ENCODE results near the gene CLIC3. TPM values are rescaled to one million over a fixed set of nuclear protein-coding genes. Genes with fewer than 3 reads are reported as not detected.
A peak's percentile ranks its signal among the peaks of the same experiment; 100 is the strongest.

The CLIC3 gene
- total and polyA plus RNA-seq, 2 donors (not counting 1 experiment from before 2014, with no cell fraction given): 1.1 to 1.9 TPM

GRCh38 chr9:136962701-136963248 is 33.6 kb downstream of the CLIC3 start:
- ATAC-seq (ENCODE audit: low read depth) (no peak), DNase-seq (no peak)
- H3K27ac ChIP-seq (ENCODE audit: low read length in 2 of 2): no peak overlapping the region
- Mint-ChIP-seq H3K9me3 (ENCODE audit: insufficient read depth) (no peaks in the 10 kb centered on the region), H3K27ac (peak overlapping the region; percentile 61), H3K4me3 (no peak overlapping the region), H3K4me1 (peaks cover 11% of the 10 kb centered on the region), H3K27me3 (peaks cover 5% of the 10 kb centered on the region)
- H3K4me3 ChIP-seq (ENCODE audit: control extremely low read depth in 1 of 5, extremely low read depth in 1 of 5, insufficient read depth in 1 of 5, low read depth in 2 of 5, low read length in 4 of 5): no peak overlapping the region
- WGBS (ENCODE audit: insufficient coverage): 82% methylated on average over 7 of the region's 11 CpGs
- no peaks in the 10 kb centered on the region for H4K20me1 ChIP-seq (ENCODE audit: control insufficient read depth, insufficient read depth, low read length, poor library complexity, severe bottlenecking)
- no peaks in the 10 kb centered on the region for H3K79me2 ChIP-seq (ENCODE audit: control insufficient read depth, insufficient read depth, low read length)
- TF ChIP-seq EZH2 (IDR thresholded peaks at IDR 0.05; ENCODE audit: borderline replicate concordance, insufficient read depth, low read depth, low read length, poor library complexity, severe bottlenecking): no peak
- TF ChIP-seq CTCF (IDR thresholded peaks at IDR 0.05): no peak
- H3K4me1 ChIP-seq (ENCODE audit: control insufficient read depth in 2 of 2, insufficient read depth in 2 of 2, low read length in 2 of 2): peaks cover 5 to 10% of the 10 kb centered on the region in 2 donors
- CTCF ChIA-PET: no interaction called here
- peaks cover 0 to 7% (median under 1%) of the 10 kb centered on the region in 4 experiments for H3K27me3 ChIP-seq (replicated peaks in 1 of 4; ENCODE audit: control extremely low read depth in 1 of 4, control insufficient read depth in 3 of 4, insufficient read depth in 4 of 4, low read length in 3 of 4)
- intact Hi-C loops (cut with micrococcal nuclease): no loop called here
- no peak overlapping the region for H2AFZ ChIP-seq (ENCODE audit: insufficient read depth, low read depth, low read length, poor library complexity, severe bottlenecking)
- no peaks in the 10 kb centered on the region for H3K36me3 ChIP-seq (replicated peaks in 1 of 2; ENCODE audit: control extremely low read depth in 1 of 2, control insufficient read depth in 1 of 2, extremely low read depth in 1 of 2, insufficient read depth in 2 of 2, low read length in 1 of 2)
- no peak overlapping the region for H3K9ac ChIP-seq (ENCODE audit: low read length)
- no peak overlapping the region for H3K4me2 ChIP-seq (replicated peaks; ENCODE audit: low read depth, low read length, poor library complexity, severe bottlenecking)
- peaks cover 0 to 2% (median 0%) of the 10 kb centered on the region in 3 donors for H3K9me3 ChIP-seq (ENCODE audit: control extremely low read depth in 1 of 3, control insufficient read depth in 2 of 3, insufficient read depth in 1 of 3, low read length in 2 of 3)
- POLR2A ChIA-PET: no interaction called here

GRCh38 chr9:136962163-136962562 is 34.2 kb downstream of the CLIC3 start:
- Histone ChIP-seq H3K4me3 (ENCODE audit: control extremely low read depth in 1 of 5, extremely low read depth in 1 of 5, insufficient read depth in 1 of 5, low read depth in 2 of 5, low read length in 4 of 5) (no peak overlapping the region), H3K9me3 (ENCODE audit: control extremely low read depth in 1 of 3, control insufficient read depth in 2 of 3, insufficient read depth in 1 of 3, low read length in 2 of 3) (peaks cover 0 to 2% (median 0%) of the 10 kb centered on the region in 3 donors), H3K27ac (ENCODE audit: low read length in 2 of 2) (no peak overlapping the region), H3K9ac (ENCODE audit: low read length) (no peak overlapping the region), H4K20me1 (ENCODE audit: control insufficient read depth, insufficient read depth, low read length, poor library complexity, severe bottlenecking) (no peaks in the 10 kb centered on the region), H3K79me2 (ENCODE audit: control insufficient read depth, insufficient read depth, low read length) (no peaks in the 10 kb centered on the region), H3K4me1 (ENCODE audit: control insufficient read depth in 2 of 2, insufficient read depth in 2 of 2, low read length in 2 of 2) (peaks cover 5 to 10% of the 10 kb centered on the region in 2 donors), H3K4me2 (replicated peaks; ENCODE audit: low read depth, low read length, poor library complexity, severe bottlenecking) (no peak overlapping the region), H2AFZ (ENCODE audit: insufficient read depth, low read depth, low read length, poor library complexity, severe bottlenecking) (no peak overlapping the region), H3K36me3 (replicated peaks in 1 of 2; ENCODE audit: control extremely low read depth in 1 of 2, control insufficient read depth in 1 of 2, extremely low read depth in 1 of 2, insufficient read depth in 2 of 2, low read length in 1 of 2) (no peaks in the 10 kb centered on the region), H3K27me3 (replicated peaks in 1 of 4; ENCODE audit: control extremely low read depth in 1 of 4, control insufficient read depth in 3 of 4, insufficient read depth in 4 of 4, low read length in 3 of 4) (peaks cover 0 to 7% (median under 1%) of the 10 kb centered on the region in 4 experiments)
- CTCF ChIA-PET: interaction anchor here (0.8 kb wide), 1 partner anchor 70 kb away, joined by 3 read pairs; the partner anchor contains the start of gene FUT7
- 95% methylated on average over 7 of the region's 9 CpGs for WGBS (ENCODE audit: insufficient coverage)
- POLR2A ChIA-PET: no interaction called here
- DNase-seq: no peak
- peaks cover 5% of the 10 kb centered on the region for H3K27me3 Mint-ChIP-seq
- intact Hi-C loops (cut with micrococcal nuclease): no loop called here
- H3K27ac Mint-ChIP-seq: no peak overlapping the region
- H3K4me1 Mint-ChIP-seq: peaks cover 11% of the 10 kb centered on the region
- TF ChIP-seq EZH2 (IDR thresholded peaks at IDR 0.05; ENCODE audit: borderline replicate concordance, insufficient read depth, low read depth, low read length, poor library complexity, severe bottlenecking): no peak
- no peak for TF ChIP-seq CTCF (IDR thresholded peaks at IDR 0.05)
- no peaks in the 10 kb centered on the region for H3K9me3 Mint-ChIP-seq (ENCODE audit: insufficient read depth)
- no peak overlapping the region for H3K4me3 Mint-ChIP-seq
- ATAC-seq (ENCODE audit: low read depth): no peak

Measured in B cell (primary cell).